CD4-positive, alpha-beta T cell treated with Interleukin-10 for 1 hour (primary cell): ENCODE measurements around the gene FAM111A.

ENCODE experiments used
- DNase-seq: peaks from one replicate; pipeline ENCODE4 v3.0.0-alpha.2; 2020

FAM111A gene

GRCh38 chr11:59181746-59182456 lies 39.2 kb downstream of the FAM111A start:
- DNase-seq: no peak

DNA sequence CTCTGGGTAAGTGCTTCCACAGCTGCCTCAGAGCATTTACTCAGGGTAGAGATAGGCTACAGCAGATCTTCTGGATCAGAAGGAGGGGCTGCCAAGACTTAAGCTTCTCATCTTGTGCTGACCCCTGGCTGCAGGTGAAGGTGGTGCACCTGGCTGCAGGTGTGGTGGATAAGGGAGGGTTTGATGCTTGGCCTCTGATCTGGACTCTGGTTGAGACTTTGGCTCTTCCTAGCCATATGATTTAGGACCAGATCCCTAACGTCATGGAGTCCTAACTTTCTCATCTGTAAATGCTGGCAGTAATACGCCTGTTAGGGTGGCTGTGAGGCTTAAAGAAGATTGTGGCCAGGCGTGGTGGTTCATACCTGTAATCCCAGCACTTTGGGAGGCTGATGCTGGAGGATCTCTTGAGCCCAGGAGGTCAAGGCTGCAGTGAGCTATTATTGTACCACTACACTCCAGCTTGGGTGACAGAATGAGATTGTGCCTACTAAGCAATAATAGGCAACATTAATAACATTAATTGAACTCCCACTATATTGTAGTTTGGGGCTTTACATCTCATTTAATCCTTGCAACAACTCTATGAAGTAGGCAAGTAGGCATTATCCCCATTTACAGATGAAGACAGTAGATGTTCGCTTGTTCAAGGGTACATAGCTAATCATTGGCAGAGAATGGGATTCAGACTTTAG lies 39.9 kb downstream of the FAM111A start:
- peak; percentile 18 for DNase-seq

DNA sequence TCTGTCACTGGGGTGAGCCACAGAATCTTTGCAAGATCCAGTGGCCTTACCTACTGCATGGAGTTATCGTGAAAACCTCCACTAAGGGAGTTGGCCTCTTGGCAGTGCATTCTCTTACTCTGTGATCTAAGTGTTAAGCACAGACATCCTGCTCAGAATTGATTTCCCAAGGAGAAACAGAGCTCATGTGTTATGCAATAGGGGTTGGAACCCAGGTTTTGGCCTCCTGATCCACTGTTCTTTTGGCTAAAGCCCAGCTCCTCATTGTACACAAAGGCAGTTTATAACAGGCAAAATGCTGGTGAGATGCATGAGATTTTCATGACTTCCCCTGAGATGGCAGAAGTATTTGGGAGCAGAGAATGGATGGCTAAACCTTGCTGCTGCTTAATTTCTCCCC lies 41.1 kb downstream of the FAM111A start:
- DNase-seq: no peak

DNA sequence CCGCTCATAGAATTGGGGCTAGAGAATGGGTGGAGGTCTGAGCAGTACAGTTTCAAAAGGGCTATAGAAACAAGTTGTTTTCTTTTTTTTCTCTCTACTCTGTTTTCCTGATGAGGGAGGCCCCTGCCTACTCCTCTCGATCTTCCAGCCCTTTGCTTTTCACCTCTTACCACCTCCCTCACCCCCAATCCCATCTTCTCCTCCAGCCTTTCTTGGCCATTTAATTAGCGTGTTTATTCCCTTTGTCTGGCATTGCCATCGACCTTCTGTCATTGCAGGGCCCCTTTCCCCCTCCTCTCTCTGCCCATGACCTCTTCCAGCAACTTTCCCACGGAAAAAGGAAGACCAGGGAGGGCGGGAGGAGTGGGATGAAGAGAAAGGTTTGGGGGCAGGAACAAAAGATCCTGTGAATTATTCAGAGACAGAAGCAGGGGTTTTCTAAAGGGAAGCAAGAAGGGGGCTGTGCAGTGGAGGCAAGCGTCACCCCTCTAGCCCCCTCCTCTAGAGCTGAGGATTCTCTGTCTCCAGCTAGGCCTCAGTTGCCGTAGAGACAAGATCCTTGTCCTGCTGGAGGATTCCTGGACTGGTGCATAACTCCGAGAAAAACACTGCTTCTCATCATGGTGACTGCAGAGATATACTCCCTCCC lies 42.2 kb downstream of the FAM111A start:
- no peak for DNase-seq

GRCh38 chr11:59185386-59185945 lies 42.8 kb downstream of the FAM111A start:
- no peak for DNase-seq

GRCh38 chr11:59186130-59186594 lies 43.5 kb downstream of the FAM111A start:
- DNase-seq: peak; percentile 59

DNA sequence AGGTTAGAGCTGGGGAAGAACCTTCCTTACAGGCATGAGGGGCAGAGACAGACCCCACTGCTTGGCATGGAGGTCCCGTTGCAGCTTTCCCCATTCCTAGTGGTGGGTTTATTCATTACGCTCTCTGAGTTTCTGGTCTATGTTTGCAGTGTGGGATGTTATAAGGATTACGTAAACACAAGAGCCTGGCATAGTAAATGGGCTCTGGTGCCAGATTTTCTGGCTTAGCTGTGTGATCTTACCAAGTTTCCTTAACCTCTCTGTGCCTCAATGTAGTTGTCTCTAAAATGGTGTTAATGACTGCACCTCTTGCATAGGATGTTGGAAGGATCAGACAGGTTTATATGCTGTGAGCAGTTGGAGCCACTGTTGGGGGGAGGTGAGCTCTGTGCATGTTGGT lies 44.4 kb downstream of the FAM111A start:
- no peak for DNase-seq

DNA sequence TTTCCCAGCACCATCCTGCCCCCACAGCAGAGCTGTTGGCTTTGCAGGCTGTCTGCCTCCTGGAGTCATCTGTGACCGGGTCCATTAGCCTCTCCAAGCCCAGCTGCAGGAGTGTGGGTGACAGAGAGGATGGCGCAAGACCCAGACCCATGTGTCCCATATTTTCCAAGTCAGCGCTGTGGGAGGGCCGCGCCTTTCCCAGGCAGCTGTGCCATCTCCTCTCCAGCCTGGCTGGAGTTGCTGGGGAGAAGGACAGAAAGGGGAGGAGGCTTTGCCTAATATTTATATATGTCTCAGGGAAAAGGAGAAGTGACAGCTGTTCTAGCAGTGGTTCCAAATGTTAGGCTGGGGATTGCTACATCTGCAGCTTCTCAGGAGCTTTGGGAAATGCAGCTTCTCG lies 44.9 kb downstream of the FAM111A start:
- DNase-seq: no peak

DNA sequence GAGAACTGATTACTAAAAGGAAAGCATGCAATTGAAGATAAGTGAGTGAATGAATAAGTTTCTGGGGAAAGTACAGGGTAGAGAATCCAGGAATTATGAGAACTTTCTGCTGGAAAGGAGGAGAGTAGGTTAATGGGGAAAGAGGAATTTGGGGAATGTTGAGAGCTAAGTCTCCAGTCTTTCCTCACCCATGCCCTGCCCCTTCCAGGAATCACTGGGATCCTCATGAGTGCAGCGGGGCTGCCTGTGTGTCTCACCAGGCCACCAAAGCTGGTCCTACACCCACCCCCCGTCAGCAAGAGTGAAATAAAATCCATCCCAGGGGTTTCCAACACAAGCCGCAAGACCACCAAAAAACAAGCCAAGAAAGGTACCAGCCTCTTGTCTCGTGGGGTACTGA lies 46.3 kb downstream of the FAM111A start:
- DNase-seq: no peak

DNA sequence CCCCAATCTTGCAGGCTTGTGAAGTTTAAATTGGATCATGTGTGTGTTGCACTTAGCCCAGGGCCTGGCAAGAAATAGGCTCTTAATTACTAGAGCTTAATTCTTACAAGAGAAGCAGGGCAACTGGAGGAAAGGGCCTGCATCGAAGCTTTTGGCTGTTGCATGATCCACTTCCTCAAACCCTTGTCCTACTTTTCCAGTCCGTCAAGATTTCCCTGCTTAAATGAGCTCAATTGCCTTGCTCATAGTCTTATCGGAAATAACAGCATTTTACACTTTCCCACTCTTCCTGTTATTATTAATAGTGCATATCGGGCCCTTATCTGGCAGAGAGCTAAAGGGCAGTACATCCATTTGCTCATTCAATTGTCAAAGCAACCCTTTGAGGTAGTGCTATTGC lies 47.3 kb downstream of the FAM111A start:
- DNase-seq: no peak

DNA sequence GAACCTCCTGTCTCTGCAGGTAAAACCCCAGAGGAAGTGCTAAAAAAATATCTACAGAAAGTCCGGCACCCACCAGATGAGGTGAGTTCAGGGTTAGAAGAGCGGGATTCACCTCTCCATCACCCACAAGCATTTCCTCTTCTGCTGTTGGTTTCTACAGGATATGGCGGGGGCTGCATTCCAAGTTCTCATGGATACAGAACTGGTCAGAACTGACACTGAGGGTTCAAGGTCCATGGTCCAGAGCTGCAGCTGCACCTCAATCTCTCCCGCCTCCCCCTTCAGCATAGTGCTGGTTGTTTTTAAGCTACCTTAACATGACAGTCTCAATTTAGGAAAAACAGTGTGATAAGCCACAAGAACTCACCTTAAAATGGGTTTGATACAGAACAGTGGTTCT lies 48.4 kb downstream of the FAM111A start:
- no peak for DNase-seq

DNA sequence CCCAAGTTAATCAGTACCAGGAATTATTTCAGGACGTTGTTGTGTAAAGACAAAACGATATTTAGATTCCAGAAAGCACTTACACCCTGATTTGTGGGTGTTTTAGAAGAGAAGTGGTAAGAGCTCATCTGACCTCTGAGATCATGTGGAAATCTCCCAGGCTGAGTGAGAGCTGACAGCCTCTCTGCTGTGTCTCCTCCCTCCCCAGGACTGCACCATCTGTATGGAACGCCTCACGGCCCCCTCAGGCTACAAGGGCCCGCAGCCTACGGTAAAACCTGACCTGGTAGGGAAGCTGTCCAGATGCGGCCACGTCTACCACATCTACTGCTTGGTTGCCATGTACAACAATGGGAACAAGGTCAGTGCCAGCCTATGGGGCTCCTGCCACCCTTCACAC lies 49.2 kb downstream of the FAM111A start:
- no peak for DNase-seq

DNA sequence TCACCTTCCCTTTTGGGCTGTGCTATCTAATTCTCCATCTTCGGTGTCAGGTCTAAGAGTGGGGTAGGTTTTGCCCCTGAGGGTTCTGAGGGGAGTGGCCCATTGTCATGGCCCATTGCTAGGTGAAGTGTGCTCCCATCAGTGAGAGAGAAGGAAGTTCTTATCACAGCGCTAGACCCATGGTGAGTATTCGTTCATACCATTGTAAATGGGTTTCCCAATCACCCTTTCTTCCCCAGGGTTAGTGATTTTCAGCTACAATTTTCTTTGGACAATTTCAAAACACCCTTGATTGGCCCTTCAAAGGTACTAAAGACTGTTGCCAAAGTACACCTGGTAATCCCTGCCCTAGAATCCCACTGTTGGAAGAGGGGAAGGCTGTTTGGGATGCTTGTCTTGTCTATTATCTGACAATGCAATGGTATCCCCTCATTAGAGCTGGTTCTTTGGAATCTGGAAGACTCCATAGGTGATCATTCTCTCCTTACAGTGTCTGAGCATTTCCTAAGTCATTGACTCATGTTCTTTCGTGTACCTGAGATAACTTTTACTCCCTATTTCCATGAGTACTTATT lies 49.9 kb downstream of the FAM111A start:
- DNase-seq: no peak

DNA sequence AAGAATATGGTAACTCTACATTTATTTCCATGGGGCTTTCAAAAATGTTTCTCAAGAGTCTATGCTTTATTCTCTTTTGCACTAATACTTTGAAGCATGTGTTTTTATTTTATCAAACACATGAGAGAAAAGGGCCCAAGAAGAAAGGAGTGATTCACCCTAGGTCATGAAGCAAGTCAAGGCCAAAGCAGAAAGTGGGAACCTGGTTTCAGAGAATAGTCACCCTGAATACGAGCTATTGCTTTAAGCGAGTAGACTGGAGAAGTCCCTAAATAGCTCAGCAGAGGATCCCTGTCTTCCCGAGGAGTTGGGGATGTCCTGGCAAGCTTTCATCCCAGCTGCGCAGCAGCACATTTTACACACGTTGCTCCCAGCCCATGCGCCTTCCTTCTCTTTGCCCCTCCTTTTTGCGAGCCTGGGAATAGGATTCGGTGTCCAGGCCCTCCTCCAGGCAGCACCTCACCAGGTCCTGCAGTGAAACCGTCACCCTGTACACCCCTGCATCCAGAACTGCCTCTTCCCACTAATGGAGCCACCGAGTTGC lies 51.0 kb downstream of the FAM111A start:
- DNase-seq: no peak

- DNase-seq: no peak
These were observed 52.9 kb downstream of the FAM111A start for GRCh38 chr11:59195586-59195985.

DNA sequence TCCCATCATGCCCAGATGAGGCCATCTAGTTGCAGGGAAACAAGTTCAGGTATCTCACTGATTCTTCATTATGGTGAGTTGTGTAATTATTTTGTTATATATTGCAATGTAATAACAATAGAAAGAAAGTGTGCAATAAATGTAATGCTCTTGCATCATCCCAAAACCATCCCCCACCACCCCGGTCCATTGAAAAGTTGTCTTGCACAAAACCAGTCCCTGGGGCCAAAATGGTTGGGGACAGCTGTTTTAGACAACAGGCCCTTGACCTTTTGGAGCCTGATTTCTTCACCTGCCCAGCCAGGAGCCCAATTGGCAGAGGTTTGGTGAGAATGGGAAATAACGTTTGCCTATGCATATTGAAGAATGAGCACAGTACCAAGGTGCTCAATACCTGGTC lies 54.1 kb downstream of the FAM111A start:
- no peak for DNase-seq

DNA sequence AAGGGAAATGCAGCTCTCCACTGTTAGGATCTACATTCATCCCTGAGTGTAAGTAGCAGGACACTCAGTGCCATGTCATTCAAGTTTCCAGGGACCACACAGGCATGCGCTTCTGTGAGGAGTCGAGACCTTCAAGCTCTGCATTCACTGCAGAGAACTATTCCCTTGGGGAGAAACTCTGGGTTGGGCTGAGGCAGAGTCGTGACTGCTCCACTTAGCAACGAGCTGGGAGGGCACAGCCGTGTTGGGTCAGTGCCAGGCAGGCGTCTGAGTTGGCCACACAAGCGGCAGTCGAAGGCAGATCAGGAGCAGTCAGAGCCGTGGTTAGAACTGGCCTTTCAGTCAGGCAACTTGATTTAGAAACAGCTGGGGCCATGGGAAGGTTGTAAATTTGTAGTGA lies 55.3 kb downstream of the FAM111A start:
- no peak for DNase-seq

GRCh38 chr11:59198726-59199125 lies 56.1 kb downstream of the FAM111A start:
- DNase-seq: no peak

GRCh38 chr11:59199546-59200422 lies 57.1 kb downstream of the FAM111A start:
- no peak for DNase-seq

DNA sequence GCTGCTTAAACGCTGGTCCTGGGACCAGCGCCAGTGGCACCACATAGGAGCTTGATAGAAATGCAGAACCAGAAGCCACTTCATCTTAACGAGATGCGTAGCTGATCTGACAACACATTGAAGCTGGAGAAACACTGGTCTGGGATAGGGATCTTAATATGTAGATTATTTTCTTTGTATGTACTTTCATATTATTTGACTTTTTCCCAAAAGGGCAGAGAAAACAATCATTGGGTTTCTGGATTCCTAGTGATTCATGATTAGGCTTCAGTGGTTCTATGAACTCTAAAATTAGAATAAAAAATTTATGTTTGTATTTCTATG lies 57.7 kb downstream of the FAM111A start:
- DNase-seq: no peak

GRCh38 chr11:59201353-59201752 lies 58.7 kb downstream of the FAM111A start:
- no peak for DNase-seq
